ENCODE results near the gene ALPI.

Gene ALPI

DNA sequence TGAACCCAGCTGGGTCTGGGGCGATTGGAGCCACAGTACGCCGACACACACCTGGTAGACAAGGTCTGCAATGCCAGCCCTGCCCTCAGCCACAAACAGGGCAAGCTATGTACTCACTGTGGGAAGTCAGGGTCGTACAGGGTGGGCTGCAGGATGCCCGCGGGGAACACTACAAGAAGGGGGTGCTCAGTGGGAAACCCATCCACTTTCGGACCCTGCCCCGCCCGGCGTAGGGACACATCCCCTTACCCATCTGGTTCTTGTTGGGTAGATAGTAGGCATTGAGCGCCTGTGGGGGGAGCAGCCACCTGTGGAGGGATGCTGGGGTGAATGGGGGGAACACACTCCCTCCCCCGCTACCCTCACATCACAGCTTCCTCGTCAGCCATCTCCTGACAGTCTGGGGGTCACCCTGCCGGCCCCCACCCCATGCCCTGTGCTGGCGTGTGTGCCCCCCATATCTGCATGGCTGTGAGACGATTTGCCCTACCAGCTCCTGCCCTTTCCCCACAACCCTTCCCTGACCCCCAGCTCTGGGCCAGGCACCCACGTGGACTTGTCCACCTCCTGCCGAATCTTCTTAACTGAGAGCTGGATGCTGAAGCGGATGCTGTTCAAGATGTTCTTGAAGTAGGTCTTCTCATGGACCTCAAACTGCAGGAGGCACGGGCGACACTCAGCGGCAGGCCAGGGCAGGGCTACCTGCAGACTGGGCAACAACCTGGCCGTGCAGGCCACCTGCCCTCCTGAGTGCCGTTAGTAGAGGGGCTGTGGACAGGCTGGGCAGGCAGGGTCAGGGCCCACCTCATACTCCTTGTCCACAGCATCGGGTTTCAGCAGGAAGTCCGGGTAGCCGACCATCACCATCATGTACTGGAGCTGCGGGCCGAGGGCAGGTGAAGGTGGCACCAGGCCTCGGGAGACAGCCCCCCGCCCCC is 26.6 kb downstream of the ALPI start:
- peaks cover 74% of the 10 kb centered on the region for H3K27me3 Mint-ChIP-seq
- H3K4me3 Mint-ChIP-seq: no peak overlapping the region
- H3K27ac Mint-ChIP-seq: no peak overlapping the region
- no peak for ATAC-seq
- H3K4me1 Mint-ChIP-seq: peaks cover 8% of the 10 kb centered on the region
- H3K36me3 Mint-ChIP-seq: no peaks in the 10 kb centered on the region
- H3K9me3 Mint-ChIP-seq: no peaks in the 10 kb centered on the region

DNA sequence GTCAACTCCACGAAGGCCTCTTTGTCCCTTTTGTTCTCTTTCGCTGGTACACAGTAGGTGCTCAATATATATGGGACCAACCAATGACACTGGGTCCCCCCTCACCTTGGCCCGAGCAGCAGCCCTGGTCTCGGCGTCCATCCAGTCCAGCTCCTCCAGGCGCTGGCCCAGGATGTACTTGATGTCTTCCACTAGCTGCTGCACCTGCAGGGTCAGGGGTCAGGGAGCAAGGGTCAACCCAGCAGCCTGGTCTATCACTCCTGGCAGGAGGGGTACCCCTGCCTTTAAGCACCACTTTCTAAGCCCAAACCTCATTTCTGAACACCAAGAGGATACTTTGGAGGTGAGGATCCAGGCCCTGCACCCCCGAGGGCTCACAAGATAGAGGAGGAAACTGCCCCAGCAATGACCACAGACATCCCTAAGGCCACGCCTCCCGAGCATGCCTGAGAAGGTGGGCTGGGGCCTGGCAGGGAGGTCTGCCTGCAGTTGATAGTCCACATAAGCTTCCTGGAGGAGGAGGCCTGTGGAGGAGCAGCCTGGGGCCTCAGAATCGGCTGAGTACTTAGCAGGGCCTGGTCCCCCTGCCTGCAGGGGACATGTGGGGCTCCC is 27.5 kb downstream of the ALPI start:
- Mint-ChIP-seq H3K4me3 (no peak overlapping the region), H3K27ac (no peak overlapping the region), H3K4me1 (peaks cover 8% of the 10 kb centered on the region), H3K9me3 (no peaks in the 10 kb centered on the region), H3K36me3 (no peaks in the 10 kb centered on the region), H3K27me3 (peaks cover 72% of the 10 kb centered on the region)
- ATAC-seq: no peak

- H3K27ac Mint-ChIP-seq: no peak overlapping the region
- H3K27me3 Mint-ChIP-seq: peaks cover 76% of the 10 kb centered on the region
- peaks cover 8% of the 10 kb centered on the region for H3K4me1 Mint-ChIP-seq
- no peak overlapping the region for H3K4me3 Mint-ChIP-seq
- no peaks in the 10 kb centered on the region for H3K9me3 Mint-ChIP-seq
- H3K36me3 Mint-ChIP-seq: no peaks in the 10 kb centered on the region
- ATAC-seq: no peak
Observed at GRCh38 chr2:232483923-232484627, 28.1 kb downstream of the ALPI start.

DNA sequence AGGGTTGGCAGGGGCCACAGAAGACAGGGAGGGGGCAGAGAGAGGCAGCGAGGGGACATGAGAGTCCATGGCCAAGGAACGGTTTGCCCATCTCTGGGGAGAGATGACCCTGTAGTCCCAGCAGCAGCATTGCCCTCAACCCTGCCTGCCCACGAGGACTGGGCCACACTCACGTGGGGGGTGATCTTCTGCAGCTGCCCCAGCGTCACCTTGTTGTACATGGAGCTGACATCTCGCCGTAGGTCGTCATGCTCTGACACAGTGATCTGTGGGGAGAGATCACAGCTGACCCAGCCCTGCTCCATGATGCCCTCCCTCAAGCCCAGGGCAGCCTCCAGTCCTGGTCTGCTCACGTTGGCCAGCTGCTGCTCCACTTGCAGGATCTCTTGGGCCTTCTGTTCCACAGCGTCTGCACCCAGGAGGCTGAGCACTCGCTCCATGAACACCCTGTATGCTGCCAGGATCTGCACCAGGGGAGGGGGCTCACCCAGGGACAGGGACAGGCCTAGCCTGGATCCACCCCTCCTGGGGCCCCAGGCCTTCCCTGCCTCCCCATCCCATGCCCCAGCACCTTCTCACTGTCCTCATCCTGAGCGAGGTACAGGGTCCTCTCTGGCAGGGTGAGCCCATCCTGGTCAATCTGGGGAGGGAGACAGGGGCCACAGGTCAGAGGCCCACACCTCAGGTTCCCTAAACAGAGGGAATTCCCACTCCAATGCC is 28.8 kb downstream of the ALPI start:
- peaks cover 8% of the 10 kb centered on the region for H3K4me1 Mint-ChIP-seq
- H3K27ac Mint-ChIP-seq: no peak overlapping the region
- H3K9me3 Mint-ChIP-seq: no peaks in the 10 kb centered on the region
- no peak overlapping the region for H3K4me3 Mint-ChIP-seq
- no peak for ATAC-seq
- H3K36me3 Mint-ChIP-seq: no peaks in the 10 kb centered on the region
- peaks cover 76% of the 10 kb centered on the region for H3K27me3 Mint-ChIP-seq

- H3K36me3 Mint-ChIP-seq: no peaks in the 10 kb centered on the region
- H3K4me3 Mint-ChIP-seq: no peak overlapping the region
- no peaks in the 10 kb centered on the region for H3K9me3 Mint-ChIP-seq
- peaks cover 80% of the 10 kb centered on the region for H3K27me3 Mint-ChIP-seq
- no peak overlapping the region for H3K27ac Mint-ChIP-seq
- ATAC-seq: no peak
- H3K4me1 Mint-ChIP-seq: peaks cover 8% of the 10 kb centered on the region
Observed at GRCh38 chr2:232485348-232485756, 29.4 kb downstream of the ALPI start.

- Mint-ChIP-seq H3K9me3 (no peaks in the 10 kb centered on the region), H3K27me3 (peaks cover 80% of the 10 kb centered on the region), H3K36me3 (no peaks in the 10 kb centered on the region), H3K27ac (no peak overlapping the region), H3K4me3 (no peak overlapping the region), H3K4me1 (peaks cover 8% of the 10 kb centered on the region)
- no peak for ATAC-seq
Observed at GRCh38 chr2:232485757-232486557, 30.0 kb downstream of the ALPI start.

DNA sequence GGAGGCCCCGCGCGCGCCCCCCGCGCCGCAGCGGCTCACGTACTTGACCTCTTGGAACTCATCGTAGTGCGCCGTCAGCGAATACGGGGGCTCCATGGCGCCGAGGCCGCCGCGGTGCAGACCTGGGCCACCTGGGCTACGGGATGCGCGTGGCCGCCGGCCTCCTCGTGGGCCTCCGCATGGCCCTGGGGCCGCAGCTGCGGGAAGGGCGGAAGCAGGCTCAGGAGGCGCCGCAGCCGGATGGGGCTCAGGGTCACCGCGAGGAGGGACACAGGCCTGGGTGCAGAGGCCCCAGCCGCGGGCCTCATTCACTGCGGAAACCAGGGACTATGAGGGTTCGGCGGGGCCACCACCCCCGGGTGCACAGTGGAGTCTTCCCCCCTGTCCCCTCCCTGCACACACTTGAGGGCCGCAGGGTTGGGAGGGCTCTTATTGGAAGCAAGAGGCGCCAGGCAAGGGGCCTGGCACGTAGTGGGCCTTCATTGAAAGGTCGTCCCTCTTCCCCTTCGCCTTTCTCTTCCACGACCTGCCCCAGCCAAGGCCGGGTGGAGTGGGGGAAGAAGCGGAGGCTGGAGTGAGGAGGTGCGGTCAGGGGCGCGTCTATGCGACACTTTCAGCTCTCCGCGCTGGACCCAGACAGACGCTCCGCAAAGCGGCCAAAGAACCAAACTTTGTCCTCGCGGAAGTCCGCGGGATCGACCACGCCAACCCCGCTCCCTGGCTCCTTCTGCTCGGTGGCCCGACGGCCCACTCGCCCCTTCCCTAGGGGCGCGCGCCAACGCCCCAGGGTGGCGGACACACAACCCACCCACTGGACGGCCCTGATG is 30.8 kb downstream of the ALPI start:
- peaks cover 8% of the 10 kb centered on the region for H3K4me1 Mint-ChIP-seq
- peaks cover 80% of the 10 kb centered on the region for H3K27me3 Mint-ChIP-seq
- H3K9me3 Mint-ChIP-seq: no peaks in the 10 kb centered on the region
- no peak overlapping the region for H3K4me3 Mint-ChIP-seq
- ATAC-seq: no peak
- H3K36me3 Mint-ChIP-seq: no peaks in the 10 kb centered on the region
- no peak overlapping the region for H3K27ac Mint-ChIP-seq

- no peaks in the 10 kb centered on the region for H3K9me3 Mint-ChIP-seq
- no peak for ATAC-seq
- no peak within 1 kb of the TSS for H3K27ac Mint-ChIP-seq
- no peak within 1 kb of the TSS for H3K4me3 Mint-ChIP-seq
- no peaks in the 10 kb centered on the region for H3K36me3 Mint-ChIP-seq
- H3K4me1 Mint-ChIP-seq: peaks cover 8% of the 10 kb centered on the region
- peaks cover 79% of the 10 kb centered on the region for H3K27me3 Mint-ChIP-seq
Observed at GRCh38 chr2:232487385-232488096, 31.6 kb downstream of the ALPI start, which contains the start of gene ECEL1. Gene ECEL1 (minus strand): TSS chr2:232487834. CDS start chr2:232486653, 1,181 bp downstream.

DNA sequence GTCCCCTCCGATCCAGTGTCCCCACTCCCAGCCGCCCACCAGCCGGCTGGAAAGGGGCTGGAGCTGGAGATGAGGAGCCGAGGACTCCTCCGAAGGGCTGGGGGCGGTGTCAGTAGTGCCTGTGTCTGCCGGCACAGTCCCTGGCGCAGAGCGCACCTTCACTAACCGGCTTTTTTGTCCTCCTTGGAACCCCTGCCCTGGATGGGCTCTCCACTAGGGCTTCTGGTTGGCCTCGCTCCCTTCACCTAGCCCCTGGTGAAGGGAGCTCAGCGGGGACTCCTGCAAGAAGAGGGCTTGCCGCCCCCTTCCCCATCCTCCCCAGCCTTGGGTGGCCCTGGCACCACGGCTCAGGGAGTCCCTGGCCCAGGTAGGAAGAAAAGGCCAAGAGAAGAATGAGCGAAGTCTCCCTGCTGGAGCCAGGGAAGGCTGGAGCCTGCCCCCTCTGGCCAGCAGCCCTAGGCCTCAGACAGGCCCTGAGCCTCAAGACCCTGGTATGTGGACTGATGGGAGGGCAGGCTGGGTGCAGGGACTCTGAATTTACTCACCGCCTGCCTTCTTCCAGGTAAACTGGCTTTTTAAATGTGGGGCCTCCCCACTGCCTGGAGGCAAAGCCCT is 32.3 kb downstream of the ALPI start:
- Mint-ChIP-seq H3K36me3 (no peaks in the 10 kb centered on the region), H3K27ac (no peak overlapping the region), H3K4me1 (peaks cover 8% of the 10 kb centered on the region), H3K9me3 (no peaks in the 10 kb centered on the region), H3K4me3 (no peak overlapping the region), H3K27me3 (peaks cover 79% of the 10 kb centered on the region)
- no peak for ATAC-seq

DNA sequence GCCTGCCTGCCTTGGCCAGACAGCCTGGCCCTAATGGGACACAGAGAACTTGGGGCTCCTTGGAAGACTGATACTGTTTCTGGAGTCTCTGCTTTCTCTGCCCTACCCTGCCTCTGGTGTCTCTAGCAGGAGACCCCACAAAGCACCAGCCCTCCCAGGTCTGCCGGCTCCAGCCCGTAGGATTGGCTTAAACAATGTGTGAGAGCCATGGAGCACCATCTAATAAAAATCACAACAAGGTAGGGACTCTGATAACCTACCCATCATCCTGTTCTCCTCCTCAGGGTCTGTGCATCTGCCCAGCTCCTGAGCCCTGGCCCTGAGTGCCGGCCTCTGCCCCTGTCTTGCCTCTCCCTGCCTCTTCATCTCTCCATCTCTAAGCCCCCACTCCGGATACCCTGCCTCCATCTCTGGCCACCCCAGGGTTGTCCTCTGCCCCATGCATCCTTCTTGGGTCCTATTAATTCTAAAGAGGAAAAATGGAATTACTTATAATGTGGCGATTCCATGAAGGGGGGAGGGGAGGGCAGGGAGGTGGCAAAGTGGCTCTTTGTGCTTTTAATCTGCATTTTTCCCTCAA is 32.9 kb downstream of the ALPI start:
- Mint-ChIP-seq H3K9me3 (no peaks in the 10 kb centered on the region), H3K36me3 (no peaks in the 10 kb centered on the region), H3K27me3 (peaks cover 74% of the 10 kb centered on the region), H3K27ac (no peak overlapping the region), H3K4me3 (no peak overlapping the region), H3K4me1 (peaks cover 8% of the 10 kb centered on the region)
- ATAC-seq: no peak

GRCh38 chr2:232489516-232490220 is 33.7 kb downstream of the ALPI start:
- ATAC-seq: no peak
- peaks cover 66% of the 10 kb centered on the region for H3K27me3 Mint-ChIP-seq
- no peak overlapping the region for H3K27ac Mint-ChIP-seq
- no peaks in the 10 kb centered on the region for H3K9me3 Mint-ChIP-seq
- no peaks in the 10 kb centered on the region for H3K36me3 Mint-ChIP-seq
- H3K4me1 Mint-ChIP-seq: peaks cover 8% of the 10 kb centered on the region
- no peak overlapping the region for H3K4me3 Mint-ChIP-seq
